HG02642 (cell line): ENCODE data around the gene RASL10A.

Experiments used
- ATAC-seq: cut with Tn5 transposase; IDR thresholded peaks from one replicate; pipeline ENCODE4 v1.9.1; 2021; ENCODE audit warnings: mild to moderate bottlenecking; ENCODE audit not compliant: unreplicated experiment, poor library complexity

RASL10A gene

GRCh38 chr22:29339381-29340235 lies 24.1 kb upstream of the RASL10A start:
- ATAC-seq: no peak

DNA sequence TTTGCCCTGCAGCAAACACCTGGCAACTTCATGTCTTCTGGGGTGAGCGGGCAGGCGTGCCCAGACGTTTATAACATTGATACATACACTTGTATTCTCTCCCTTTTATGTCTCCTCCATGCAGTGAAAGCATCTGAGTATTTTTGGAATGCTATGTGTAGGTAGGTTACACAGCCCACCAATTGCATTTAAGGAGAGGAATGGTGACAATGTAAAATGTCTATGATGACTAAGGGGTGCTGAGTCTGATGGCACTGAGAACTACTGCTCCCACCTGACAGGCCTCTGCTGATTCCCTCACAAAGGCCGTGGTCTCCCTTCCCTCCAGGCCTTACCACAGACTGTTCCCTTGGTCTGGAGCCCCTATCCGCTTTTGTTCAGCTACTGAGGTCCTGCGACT lies 22.9 kb upstream of the RASL10A start:
- no peak for ATAC-seq

GRCh38 chr22:29337631-29338284 lies 22.3 kb upstream of the RASL10A start:
- ATAC-seq: no peak

DNA sequence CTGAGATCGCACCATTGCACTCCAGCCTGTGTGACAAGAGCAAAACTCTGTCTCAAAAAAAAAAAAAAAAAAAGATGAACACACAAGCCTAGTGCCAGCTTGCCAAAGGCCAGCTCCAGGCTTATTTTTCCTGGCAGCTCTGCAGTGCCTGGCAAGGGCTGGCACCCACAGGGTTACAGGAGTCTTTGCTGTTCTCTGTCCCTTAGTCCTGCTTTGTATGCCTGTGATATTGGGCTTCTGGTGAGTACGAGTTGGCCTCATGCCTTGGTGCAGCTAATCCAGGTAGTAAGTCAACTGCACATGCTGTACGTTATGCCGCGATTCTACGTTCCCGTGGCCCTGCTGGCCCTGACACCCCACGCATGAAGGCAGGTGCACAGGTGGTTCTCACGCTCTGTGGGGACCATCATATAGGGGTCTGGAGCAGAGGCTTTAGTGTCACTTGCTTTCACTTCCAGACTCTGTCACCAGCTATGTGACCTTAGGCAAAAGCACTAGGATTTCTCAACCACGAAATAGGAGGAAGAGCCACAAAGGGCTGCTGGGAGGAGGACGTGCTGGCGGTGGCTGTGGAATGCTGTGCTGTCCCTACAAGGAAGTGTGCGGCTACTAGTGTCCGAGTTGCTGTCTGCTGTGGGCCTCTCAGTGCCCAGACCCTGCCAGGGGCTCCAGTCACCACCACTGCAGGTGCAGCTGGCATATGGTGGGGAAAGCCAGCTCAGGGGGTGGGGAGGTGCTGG lies 21.4 kb upstream of the RASL10A start:
- no peak for ATAC-seq

GRCh38 chr22:29335656-29336055 lies 20.2 kb upstream of the RASL10A start:
- ATAC-seq: no peak

- ATAC-seq: no peak
Observed at GRCh38 chr22:29334696-29335344, 19.3 kb upstream of the RASL10A start.

- no peak for ATAC-seq
Observed at GRCh38 chr22:29334148-29334547, 18.7 kb upstream of the RASL10A start.

DNA sequence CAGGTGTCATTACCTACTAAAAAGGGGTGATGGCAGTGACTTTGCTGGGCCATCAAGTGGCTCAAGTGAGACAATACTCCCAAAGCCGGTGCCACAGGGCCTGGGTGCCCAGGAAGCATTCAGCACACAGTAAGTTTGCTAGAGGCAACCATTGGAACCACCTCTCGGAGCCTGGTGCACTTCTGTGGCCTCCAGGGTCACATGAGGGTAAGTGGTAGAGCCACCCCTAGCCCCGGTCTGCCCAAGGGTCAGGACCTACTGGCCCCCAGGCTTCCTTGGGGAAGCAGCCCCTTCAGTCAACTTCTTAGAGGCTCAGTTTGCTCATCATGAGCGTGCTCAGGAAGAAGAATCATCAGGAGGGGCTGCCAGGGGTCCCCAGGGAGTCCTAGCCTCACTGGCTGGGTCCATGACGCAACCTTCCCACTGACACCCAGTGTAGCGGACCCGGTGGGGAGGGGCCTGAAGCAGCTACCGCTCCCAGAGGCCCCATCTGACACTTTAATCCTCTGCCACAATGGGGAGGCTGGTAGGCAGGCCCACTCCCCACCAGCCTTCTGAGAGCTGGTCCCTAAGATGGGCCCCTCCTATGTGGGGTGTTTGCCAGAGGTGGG lies 17.5 kb upstream of the RASL10A start:
- no peak for ATAC-seq

GRCh38 chr22:29331658-29332300 lies 16.3 kb upstream of the RASL10A start:
- ATAC-seq: no peak

DNA sequence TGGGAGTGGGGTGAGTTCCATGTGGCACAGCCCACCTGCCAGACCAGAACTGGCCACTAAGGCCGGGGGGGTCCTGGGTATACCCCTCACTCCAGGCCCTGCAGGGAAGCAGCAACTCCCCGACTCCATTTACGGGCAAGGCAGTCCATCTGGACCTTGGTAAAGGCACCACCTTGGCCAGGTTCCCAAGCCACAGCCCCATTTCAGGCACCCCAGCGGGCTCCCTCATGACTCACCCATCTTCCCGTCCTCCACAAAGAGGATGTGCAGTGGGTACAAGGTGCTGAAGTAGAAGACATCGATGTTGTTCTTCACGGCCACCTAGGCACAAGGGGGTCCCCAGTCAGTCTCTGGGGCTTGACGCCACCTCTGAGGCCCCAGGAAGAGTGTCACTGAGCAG lies 15.7 kb upstream of the RASL10A start:
- no peak for ATAC-seq

DNA sequence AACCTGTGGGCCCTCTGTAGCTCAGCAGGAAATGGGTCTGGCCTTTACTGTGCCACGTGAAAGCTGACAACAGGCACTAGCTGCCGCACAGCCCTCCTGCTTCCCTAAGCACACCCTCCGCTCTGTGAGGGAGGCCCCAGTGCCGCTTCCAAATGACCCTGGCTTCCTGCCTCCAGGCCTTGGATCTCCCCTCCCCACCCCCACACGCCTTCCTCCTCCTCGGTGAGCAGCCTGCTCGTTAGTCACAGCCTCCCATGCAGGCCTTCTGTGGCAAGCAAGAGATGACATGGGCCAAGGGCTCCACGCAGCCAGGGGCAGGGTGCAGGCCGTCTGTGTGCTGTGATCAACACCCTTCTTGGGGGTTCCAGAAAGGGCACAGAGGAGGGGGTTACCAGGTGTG lies 15.3 kb upstream of the RASL10A start:
- no peak for ATAC-seq

DNA sequence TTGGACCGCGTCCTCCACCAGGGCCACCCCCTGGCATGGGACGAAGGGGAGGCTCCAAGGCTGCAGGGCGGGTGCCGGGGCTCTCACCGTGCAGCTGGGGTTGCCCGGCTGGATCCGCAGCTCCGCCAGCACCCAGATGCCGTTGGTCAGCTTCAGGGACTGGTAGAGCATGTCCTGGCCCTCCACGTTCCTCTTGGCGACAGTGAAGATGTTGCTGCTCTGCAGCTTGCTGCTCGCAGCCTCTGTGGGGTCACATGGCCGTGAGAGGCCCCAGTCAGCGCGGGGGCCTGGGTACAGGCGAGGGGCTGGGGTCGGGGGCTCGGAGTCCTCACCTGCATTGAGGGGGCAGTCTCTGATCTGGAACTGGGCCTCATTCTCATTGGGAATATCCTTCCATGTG lies 14.8 kb upstream of the RASL10A start:
- no peak for ATAC-seq

- no peak for ATAC-seq
Observed at GRCh38 chr22:29329581-29329980, 14.1 kb upstream of the RASL10A start.

GRCh38 chr22:29328566-29329500 lies 13.3 kb upstream of the RASL10A start:
- ATAC-seq: no peak

- ATAC-seq: no peak
Observed at GRCh38 chr22:29328055-29328454, 12.6 kb upstream of the RASL10A start.

- no peak for ATAC-seq
Observed at GRCh38 chr22:29327089-29327764, 11.7 kb upstream of the RASL10A start.

- ATAC-seq: no peak
Observed at GRCh38 chr22:29326481-29326880, 11.0 kb upstream of the RASL10A start.

GRCh38 chr22:29325785-29326315 lies 10.4 kb upstream of the RASL10A start:
- no peak for ATAC-seq
